MM.1S (cell line): ENCODE results near the gene CHRNB4.

Source experiments
- EZH2 ChIP-seq: fragments of 300-600 bp; sonication (generic); optimal IDR thresholded peaks from 2 replicates; pipeline ENCODE3; 2017; ENCODE audit warnings: low read depth, mild to moderate bottlenecking, antibody characterized with exemption, low read length, mixed read lengths
- TF ChIP-seq, protein P1 (sequence below): fragments of 300-600 bp; sonication (generic); IDR thresholded peaks from 2 replicates; pipeline ENCODE4 v1.5.1; 2016; ENCODE audit warnings: antibody characterized with exemption, low read length, mixed read lengths

DNA sequence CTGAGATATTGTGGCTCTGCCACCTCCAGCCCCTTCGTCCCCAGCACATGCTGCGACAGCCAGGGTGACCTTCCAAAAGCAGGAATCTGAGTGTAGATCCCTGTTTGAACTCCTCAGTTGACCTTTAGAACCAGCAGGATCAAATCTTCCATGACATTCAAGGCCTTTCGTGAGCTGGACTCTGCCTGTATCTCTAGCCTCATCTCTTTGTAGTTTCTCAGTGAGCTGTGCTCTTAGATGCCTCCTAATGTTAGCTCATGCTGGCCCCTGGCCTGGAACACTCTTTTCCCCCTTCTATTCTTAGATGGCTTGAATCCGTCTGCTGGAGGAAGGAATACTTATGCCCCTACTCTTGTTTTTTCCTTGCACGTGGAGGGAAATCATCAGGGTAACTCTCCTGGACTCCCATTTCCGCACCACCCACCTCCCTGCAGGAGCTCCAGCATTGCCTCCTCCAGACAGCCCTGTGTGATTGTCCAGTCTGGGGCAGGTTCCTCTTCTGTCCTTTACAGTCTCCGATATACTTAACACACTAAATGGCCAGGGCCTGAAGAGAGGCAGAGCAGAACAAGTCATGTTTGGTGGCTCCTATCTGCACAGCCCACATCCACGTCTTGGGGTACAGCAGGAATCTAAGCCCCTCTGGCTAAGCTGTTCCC lies 26.7 kb upstream of the CHRNB4 start:
- TF ChIP-seq EZH2 = no peak
- TF ChIP-seq, protein P1, sequence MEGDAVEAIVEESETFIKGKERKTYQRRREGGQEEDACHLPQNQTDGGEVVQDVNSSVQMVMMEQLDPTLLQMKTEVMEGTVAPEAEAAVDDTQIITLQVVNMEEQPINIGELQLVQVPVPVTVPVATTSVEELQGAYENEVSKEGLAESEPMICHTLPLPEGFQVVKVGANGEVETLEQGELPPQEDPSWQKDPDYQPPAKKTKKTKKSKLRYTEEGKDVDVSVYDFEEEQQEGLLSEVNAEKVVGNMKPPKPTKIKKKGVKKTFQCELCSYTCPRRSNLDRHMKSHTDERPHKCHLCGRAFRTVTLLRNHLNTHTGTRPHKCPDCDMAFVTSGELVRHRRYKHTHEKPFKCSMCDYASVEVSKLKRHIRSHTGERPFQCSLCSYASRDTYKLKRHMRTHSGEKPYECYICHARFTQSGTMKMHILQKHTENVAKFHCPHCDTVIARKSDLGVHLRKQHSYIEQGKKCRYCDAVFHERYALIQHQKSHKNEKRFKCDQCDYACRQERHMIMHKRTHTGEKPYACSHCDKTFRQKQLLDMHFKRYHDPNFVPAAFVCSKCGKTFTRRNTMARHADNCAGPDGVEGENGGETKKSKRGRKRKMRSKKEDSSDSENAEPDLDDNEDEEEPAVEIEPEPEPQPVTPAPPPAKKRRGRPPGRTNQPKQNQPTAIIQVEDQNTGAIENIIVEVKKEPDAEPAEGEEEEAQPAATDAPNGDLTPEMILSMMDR = no peak
